B cell (primary cell): ENCODE measurements around the gene MRPS23. TPM values are rescaled to one million over a fixed set of nuclear protein-coding genes. Genes with fewer than 3 reads are reported as not detected.

ENCODE experiments used
- ATAC-seq: fragments of 200-7000 bp; cut with Tn5 transposase; one replicate; pipeline ENCODE4 v1.10.0; 2021; ENCODE audit warnings: low read depth, mild to moderate bottlenecking, moderate number of reproducible peaks, moderate library complexity
- CTCF ChIA-PET: fragments of 350-600 bp; sonication (Branson Sonifier 250); formaldehyde crosslinking; loops from one replicate; lab custom pipeline; 2021; ENCODE audit warnings: antibody characterized with exemption, inconsistent platforms; lab: Charles Lee
- POLR2A ChIA-PET: fragments of 350-600 bp; sonication (Branson Sonifier 250); formaldehyde crosslinking; loops from one replicate; lab custom pipeline; 2021; ENCODE audit warnings: antibody characterized with exemption; lab: Charles Lee
- DNase-seq: peaks from one replicate; pipeline ENCODE4 v3.0.0; 2013
- H2AFZ ChIP-seq: 2 replicates; pipeline ENCODE4 v1.6.1; 2012; ENCODE audit warnings: mild to moderate bottlenecking, low read depth, low read length; ENCODE audit not compliant: insufficient read depth, poor library complexity, severe bottlenecking
- H3K27ac ChIP-seq, 2 donors: 1 replicate in 1 of 2; 2 replicates in 1 of 2; pipeline ENCODE4 v1.5.1; 2012 to 2013; ENCODE audit warnings: low read length in 2 of 2, mild to moderate bottlenecking in 2 of 2, moderate library complexity in 1 of 2
- H3K27me3 ChIP-seq, 4 experiments: fragments of 200-600 bp in 1 of 4; sonication (generic) in 1 of 4; replicated peaks in 1 of 4; 1 replicate in 2 of 4; 2 replicates in 2 of 4; pipeline versions ENCODE4 v1.6.1 to v1.7.0; 2013 to 2016; ENCODE audit warnings: low read length in 3 of 4, mild to moderate bottlenecking in 2 of 4, mixed read lengths in 1 of 4, moderate library complexity in 1 of 4; ENCODE audit not compliant: insufficient read depth in 4 of 4, control insufficient read depth in 3 of 4; ENCODE audit errors: control extremely low read depth in 1 of 4
- H3K36me3 ChIP-seq, 2 experiments: replicated peaks in 1 of 2; 1 replicate in 1 of 2; 2 replicates in 1 of 2; pipeline versions ENCODE4 v1.6.1 to v1.7.1; 2013; ENCODE audit warnings: low read length in 1 of 2; ENCODE audit not compliant: insufficient read depth in 2 of 2, control insufficient read depth in 1 of 2; ENCODE audit errors: control extremely low read depth in 1 of 2, extremely low read depth in 1 of 2
- H3K4me1 ChIP-seq, 2 donors: fragments of 200-600 bp in 1 of 2; sonication (generic) in 1 of 2; 1 replicate in 1 of 2; 2 replicates in 1 of 2; pipeline versions ENCODE4 v1.5.1 to v1.6.1; 2013 to 2017; ENCODE audit warnings: low read length in 2 of 2; ENCODE audit not compliant: control insufficient read depth in 2 of 2, insufficient read depth in 2 of 2
- H3K4me2 ChIP-seq: replicated peaks from 2 replicates; pipeline ENCODE3; 2012; ENCODE audit warnings: mild to moderate bottlenecking, low read depth, low read length; ENCODE audit not compliant: poor library complexity, severe bottlenecking
- H3K4me3 ChIP-seq, 5 experiments: fragments of 200-600 bp in 1 of 5; sonication (generic) in 1 of 5; 1 replicate in 3 of 5; 2 replicates in 2 of 5; pipeline versions ENCODE4 v1.5.1 to v1.7.0; 2011 to 2016; ENCODE audit warnings: low read length in 4 of 5, mild to moderate bottlenecking in 4 of 5, low read depth in 2 of 5, control low read depth in 1 of 5, moderate library complexity in 1 of 5; ENCODE audit not compliant: insufficient read depth in 1 of 5; ENCODE audit errors: control extremely low read depth in 1 of 5, extremely low read depth in 1 of 5
- H3K79me2 ChIP-seq: fragments of 200-600 bp; sonication (generic); one replicate; pipeline ENCODE4 v1.6.0; 2016; ENCODE audit warnings: low read length; ENCODE audit not compliant: control insufficient read depth, insufficient read depth
- H3K9ac ChIP-seq: fragments of 200-600 bp; sonication (generic); 2 replicates; pipeline ENCODE4 v1.6.1; 2017; ENCODE audit warnings: mild to moderate bottlenecking, low read length, moderate library complexity
- H3K9me3 ChIP-seq, 3 donors: one replicate each; pipeline versions ENCODE4 v1.6.1 to v1.7.1; 2013; ENCODE audit warnings: low read length in 2 of 3; ENCODE audit not compliant: control insufficient read depth in 2 of 3, insufficient read depth in 1 of 3; ENCODE audit errors: control extremely low read depth in 1 of 3
- H4K20me1 ChIP-seq: 2 replicates; pipeline ENCODE4 v1.6.0; 2012; ENCODE audit warnings: mild to moderate bottlenecking, low read length; ENCODE audit not compliant: insufficient read depth, control insufficient read depth, poor library complexity, severe bottlenecking
- H3K27ac Mint-ChIP-seq: one replicate; pipeline ENCODE4 v1.8.0; 2021; ENCODE audit warnings: mixed read lengths
- H3K27me3 Mint-ChIP-seq: one replicate; pipeline ENCODE4 v1.8.0; 2021; ENCODE audit warnings: mixed read lengths
- H3K4me1 Mint-ChIP-seq: one replicate; pipeline ENCODE4 v1.8.0; 2021; ENCODE audit warnings: mixed read lengths
- H3K4me3 Mint-ChIP-seq: one replicate; pipeline ENCODE4 v1.8.0; 2021; ENCODE audit warnings: mixed read lengths
- H3K9me3 Mint-ChIP-seq: one replicate; pipeline ENCODE4 v1.8.0; 2022; ENCODE audit warnings: mixed read lengths; ENCODE audit not compliant: insufficient read depth
- EZH2 ChIP-seq: IDR thresholded peaks from 2 replicates; pipeline ENCODE4 v1.6.1; 2012; ENCODE audit warnings: borderline replicate concordance, low read depth, mild to moderate bottlenecking, moderate library complexity, low read length; ENCODE audit not compliant: insufficient read depth, poor library complexity, severe bottlenecking
- WGBS: methylation state at CpG from one replicate; pipeline ENCODE4 v1.1.5; 2013; ENCODE audit warnings: missing lambda C conversion rate; ENCODE audit not compliant: insufficient coverage; 5-methylcytosine and 5-hydroxymethylcytosine counted together
- intact Hi-C: fragments of 100-400 bp; cut with micrococcal nuclease; formaldehyde crosslinking; loops from one replicate; pipeline ENCODE4 v1.10.0; 2022
- polyA plus RNA-seq: library from polyadenylated mRNA; depleted of rRNA; stranded (reverse); fragments of >200 nt; gene quantifications from 2 replicates; pipeline ENCODE4 v1.2.3, GENCODE V29; 2012
- total RNA-seq, 2 donors: library from RNA; stranded (reverse); fragments of 120-200 nt in 1 of 2; gene quantifications; 1 replicate in 1 of 2; 2 replicates in 1 of 2; pipeline versions ENCODE4 v1.2.3 to v1.2.4, GENCODE V29; 2013 to 2022
- TF ChIP-seq, protein P1 (sequence below): fragments of 200-600 bp; IDR thresholded peaks from one replicate; pipeline ENCODE4 v1.8.0; 2022; ENCODE audit warnings: antibody characterized with exemption, mild to moderate bottlenecking

Gene MRPS23
- total and polyA plus RNA-seq, 2 donors (not counting 1 experiment from before 2014, with no cell fraction given) = 10.3 to 25.4 TPM

- Mint-ChIP-seq H3K27me3 (peaks cover 28% of the 10 kb centered on the region), H3K4me3 (no peak overlapping the region), H3K27ac (no peak overlapping the region), H3K4me1 (no peaks in the 10 kb centered on the region), H3K9me3 (no peaks in the 10 kb centered on the region)
- no peak for DNase-seq
- Histone ChIP-seq H3K4me3 (no peak overlapping the region), H3K9me3 (no peaks in the 10 kb centered on the region), H3K4me2 (no peak overlapping the region), H3K27me3 (peaks cover 0 to 22% (median 5%) of the 10 kb centered on the region in 4 experiments), H3K27ac (no peak overlapping the region), H3K4me1 (no peaks in the 10 kb centered on the region), H3K9ac (no peak overlapping the region), H3K79me2 (no peaks in the 10 kb centered on the region), H2AFZ (no peak overlapping the region), H4K20me1 (no peaks in the 10 kb centered on the region), H3K36me3 (no peaks in the 10 kb centered on the region)
- TF ChIP-seq, protein P1, sequence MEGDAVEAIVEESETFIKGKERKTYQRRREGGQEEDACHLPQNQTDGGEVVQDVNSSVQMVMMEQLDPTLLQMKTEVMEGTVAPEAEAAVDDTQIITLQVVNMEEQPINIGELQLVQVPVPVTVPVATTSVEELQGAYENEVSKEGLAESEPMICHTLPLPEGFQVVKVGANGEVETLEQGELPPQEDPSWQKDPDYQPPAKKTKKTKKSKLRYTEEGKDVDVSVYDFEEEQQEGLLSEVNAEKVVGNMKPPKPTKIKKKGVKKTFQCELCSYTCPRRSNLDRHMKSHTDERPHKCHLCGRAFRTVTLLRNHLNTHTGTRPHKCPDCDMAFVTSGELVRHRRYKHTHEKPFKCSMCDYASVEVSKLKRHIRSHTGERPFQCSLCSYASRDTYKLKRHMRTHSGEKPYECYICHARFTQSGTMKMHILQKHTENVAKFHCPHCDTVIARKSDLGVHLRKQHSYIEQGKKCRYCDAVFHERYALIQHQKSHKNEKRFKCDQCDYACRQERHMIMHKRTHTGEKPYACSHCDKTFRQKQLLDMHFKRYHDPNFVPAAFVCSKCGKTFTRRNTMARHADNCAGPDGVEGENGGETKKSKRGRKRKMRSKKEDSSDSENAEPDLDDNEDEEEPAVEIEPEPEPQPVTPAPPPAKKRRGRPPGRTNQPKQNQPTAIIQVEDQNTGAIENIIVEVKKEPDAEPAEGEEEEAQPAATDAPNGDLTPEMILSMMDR = no peak
- TF ChIP-seq EZH2 = no peak
- intact Hi-C loops = no loop called here
- WGBS = 100% methylated on average over 3 of the region's 8 CpGs
- POLR2A ChIA-PET = no interaction called here
- no peak for ATAC-seq
- CTCF ChIA-PET = interaction anchor here (1.3 kb wide), 1 partner anchor 21 kb away, joined by 4 read pairs; no protein-coding TSS in a partner anchor
Measured at GRCh38 chr17:57881143-57881542, 31.3 kb upstream of the MRPS23 start.

DNA sequence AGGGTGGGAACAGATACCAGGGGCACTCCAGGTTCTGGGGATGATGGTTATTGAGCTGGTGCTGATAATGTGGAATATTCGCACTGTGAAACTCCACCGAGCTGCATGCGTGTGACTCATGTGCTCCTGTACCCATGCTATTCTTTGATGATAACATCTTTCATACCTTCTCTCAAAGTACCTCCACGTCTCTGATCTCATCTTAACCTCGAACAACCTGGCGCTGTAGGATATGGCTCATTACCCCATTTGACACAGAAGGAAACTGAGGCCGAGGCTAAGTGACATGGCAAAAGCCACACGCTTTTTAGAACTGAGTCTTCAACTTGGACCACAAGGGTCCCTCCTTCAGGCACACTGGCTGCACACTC, 30.2 kb upstream of the MRPS23 start:
- POLR2A ChIA-PET = interaction anchor here (0.7 kb wide), 1 partner anchor 20 kb away, joined by 4 read pairs; no protein-coding TSS in a partner anchor
- no peak overlapping the region for H3K9ac ChIP-seq

More for the DNA sequence above, 30.2 kb upstream of the MRPS23 start:
- CTCF ChIA-PET = interaction anchor here (1.3 to 1.6 kb wide), 2 partner anchors 12 to 120 kb away, joined by 6 to 7 read pairs; no protein-coding TSS in a partner anchor
- Mint-ChIP-seq H3K4me3 (no peak overlapping the region), H3K27me3 (peaks cover 37% of the 10 kb centered on the region), H3K9me3 (no peaks in the 10 kb centered on the region), H3K27ac (no peak overlapping the region), H3K4me1 (no peaks in the 10 kb centered on the region)
- no peaks in the 10 kb centered on the region for H3K9me3 ChIP-seq
- peaks cover 1 to 4% of the 10 kb centered on the region in 2 donors for H3K4me1 ChIP-seq
- H3K36me3 ChIP-seq = no peaks in the 10 kb centered on the region
- H3K4me3 ChIP-seq = no peak overlapping the region
- TF ChIP-seq EZH2 = no peak
- TF ChIP-seq, protein P1 = no peak
- DNase-seq = no peak
- H4K20me1 ChIP-seq = no peaks in the 10 kb centered on the region
- no peak for ATAC-seq
- no peaks in the 10 kb centered on the region for H3K79me2 ChIP-seq
- intact Hi-C loops = no loop called here
- H3K27me3 ChIP-seq = peaks cover 0 to 33% (median 13%) of the 10 kb centered on the region in 4 experiments
- WGBS = 81% methylated on average over 5 of the region's 8 CpGs
- H3K4me2 ChIP-seq = no peak overlapping the region
- no peak overlapping the region for H2AFZ ChIP-seq
- H3K27ac ChIP-seq = no peak overlapping the region
